Measurements from ENCODE around the gene PTTG1IP.

DNA sequence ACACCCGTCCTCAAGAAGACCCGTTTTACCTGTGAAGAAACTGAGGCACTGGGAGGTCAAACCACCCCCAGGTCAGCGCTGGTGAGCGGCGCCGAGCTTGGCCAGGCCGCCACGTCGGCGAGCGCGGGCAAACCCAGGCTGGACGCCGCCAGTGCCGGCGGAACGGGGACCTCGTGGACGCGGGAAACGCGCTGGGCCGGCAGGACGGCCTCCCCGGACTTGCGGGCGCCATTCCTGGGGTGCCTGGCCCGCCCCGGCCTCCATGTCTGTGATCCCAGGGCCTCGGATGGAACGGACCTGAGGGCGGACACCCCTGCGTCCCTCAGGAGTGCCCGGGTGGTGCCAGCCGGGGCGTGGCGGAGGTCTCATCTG lies 54.9 kb downstream of the PTTG1IP start:
- no peak for TF ChIP-seq FOS (IDR thresholded peaks at IDR 0.05; ENCODE audit: low read depth, low read length)
- TF ChIP-seq, protein P1, sequence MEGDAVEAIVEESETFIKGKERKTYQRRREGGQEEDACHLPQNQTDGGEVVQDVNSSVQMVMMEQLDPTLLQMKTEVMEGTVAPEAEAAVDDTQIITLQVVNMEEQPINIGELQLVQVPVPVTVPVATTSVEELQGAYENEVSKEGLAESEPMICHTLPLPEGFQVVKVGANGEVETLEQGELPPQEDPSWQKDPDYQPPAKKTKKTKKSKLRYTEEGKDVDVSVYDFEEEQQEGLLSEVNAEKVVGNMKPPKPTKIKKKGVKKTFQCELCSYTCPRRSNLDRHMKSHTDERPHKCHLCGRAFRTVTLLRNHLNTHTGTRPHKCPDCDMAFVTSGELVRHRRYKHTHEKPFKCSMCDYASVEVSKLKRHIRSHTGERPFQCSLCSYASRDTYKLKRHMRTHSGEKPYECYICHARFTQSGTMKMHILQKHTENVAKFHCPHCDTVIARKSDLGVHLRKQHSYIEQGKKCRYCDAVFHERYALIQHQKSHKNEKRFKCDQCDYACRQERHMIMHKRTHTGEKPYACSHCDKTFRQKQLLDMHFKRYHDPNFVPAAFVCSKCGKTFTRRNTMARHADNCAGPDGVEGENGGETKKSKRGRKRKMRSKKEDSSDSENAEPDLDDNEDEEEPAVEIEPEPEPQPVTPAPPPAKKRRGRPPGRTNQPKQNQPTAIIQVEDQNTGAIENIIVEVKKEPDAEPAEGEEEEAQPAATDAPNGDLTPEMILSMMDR (conservative IDR thresholded peaks at IDR 0.05; ENCODE audit: low read depth, low read length): no peak
- TF ChIP-seq CEBPB (IDR thresholded peaks at IDR 0.05; ENCODE audit: low read depth, low read length): no peak
- TF ChIP-seq RAD21 (IDR thresholded peaks at IDR 0.05; ENCODE audit: low read length): no peak
- TF ChIP-seq ELK1 (IDR thresholded peaks at IDR 0.05; ENCODE audit: borderline replicate concordance, low read depth, low read length): no peak
- TF ChIP-seq POLR2A (IDR thresholded peaks at IDR 0.05; ENCODE audit: low read depth, low read length): no peak
- TF ChIP-seq USF2 (IDR thresholded peaks at IDR 0.05; ENCODE audit: low read depth, low read length): no peak
- no peak for TF ChIP-seq SMC3 (IDR thresholded peaks at IDR 0.05; ENCODE audit: low read depth, low read length)
- TF ChIP-seq RFX5 (IDR thresholded peaks at IDR 0.05; ENCODE audit: low read depth, low read length): no peak
- TF ChIP-seq MAFK (IDR thresholded peaks at IDR 0.05; ENCODE audit: low read depth, low read length): no peak
- TF ChIP-seq MAZ (IDR thresholded peaks at IDR 0.05; ENCODE audit: borderline replicate concordance, low read depth, low read length): no peak
- no peak for TF ChIP-seq MXI1 (IDR thresholded peaks at IDR 0.05; ENCODE audit: borderline replicate concordance, low read depth, low read length)
- no peak for TF ChIP-seq RCOR1 (IDR thresholded peaks at IDR 0.05; ENCODE audit: insufficient replicate concordance, low read length)
- TF ChIP-seq NFE2L2 (IDR thresholded peaks at IDR 0.05; ENCODE audit: low read depth, low read length): no peak

Data from IMR-90 (cell line).